Epithelial cell of proximal tubule (primary cell): Measurements from ENCODE around the gene SERP2. TPM values are rescaled to one million over a fixed set of nuclear protein-coding genes. Genes with fewer than 3 reads are reported as not detected.

Experiments
- total RNA-seq: library from RNA; depleted of rRNA; stranded (reverse); fragments of >200 nt; gene quantifications from 2 replicates; pipeline ENCODE4 v1.2.3, GENCODE V29; 2015

SERP2 gene
- total RNA-seq, 1 donor from 2014 or later: 2.7 TPM

Other genes with a start within 250 kb of the SERP2 start
- gene TSC22D1, start 202.5 kb downstream of the SERP2 start, total RNA-seq: 34.2 and 38.3 TPM in 2 replicates